ENCODE results near the gene IDI1.

DNA sequence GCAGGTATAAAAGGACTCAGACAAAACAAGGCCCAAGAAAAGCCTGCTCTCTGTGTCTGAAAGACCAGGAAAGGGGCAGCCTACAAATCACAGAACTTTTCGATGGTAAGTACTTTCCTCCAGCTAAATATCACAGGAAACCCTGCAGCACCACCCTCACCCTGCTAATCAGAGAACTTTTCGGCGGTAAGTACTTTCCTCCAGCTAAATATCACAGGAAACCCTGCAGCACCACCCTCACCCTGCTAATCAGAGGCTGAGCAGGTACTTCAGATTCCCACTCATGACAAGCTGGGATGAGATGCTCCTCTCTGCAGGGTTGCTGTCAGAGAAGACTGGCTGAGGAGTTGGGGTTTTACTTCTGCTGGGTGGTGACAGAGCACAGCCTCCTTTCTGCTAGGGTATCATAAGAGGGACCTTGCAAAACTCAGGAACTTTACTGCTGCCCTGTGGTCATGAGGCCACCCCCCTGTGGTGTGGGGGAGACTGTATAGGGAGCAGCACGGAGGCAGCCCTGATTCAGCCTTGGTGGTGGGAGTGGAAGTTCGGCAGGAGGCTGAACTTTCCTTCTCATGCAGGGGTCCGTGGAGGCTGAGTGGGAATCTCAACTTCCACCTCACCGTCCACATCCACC lies 14.4 kb upstream of the IDI1 start:
- TF ChIP-seq, protein P1, sequence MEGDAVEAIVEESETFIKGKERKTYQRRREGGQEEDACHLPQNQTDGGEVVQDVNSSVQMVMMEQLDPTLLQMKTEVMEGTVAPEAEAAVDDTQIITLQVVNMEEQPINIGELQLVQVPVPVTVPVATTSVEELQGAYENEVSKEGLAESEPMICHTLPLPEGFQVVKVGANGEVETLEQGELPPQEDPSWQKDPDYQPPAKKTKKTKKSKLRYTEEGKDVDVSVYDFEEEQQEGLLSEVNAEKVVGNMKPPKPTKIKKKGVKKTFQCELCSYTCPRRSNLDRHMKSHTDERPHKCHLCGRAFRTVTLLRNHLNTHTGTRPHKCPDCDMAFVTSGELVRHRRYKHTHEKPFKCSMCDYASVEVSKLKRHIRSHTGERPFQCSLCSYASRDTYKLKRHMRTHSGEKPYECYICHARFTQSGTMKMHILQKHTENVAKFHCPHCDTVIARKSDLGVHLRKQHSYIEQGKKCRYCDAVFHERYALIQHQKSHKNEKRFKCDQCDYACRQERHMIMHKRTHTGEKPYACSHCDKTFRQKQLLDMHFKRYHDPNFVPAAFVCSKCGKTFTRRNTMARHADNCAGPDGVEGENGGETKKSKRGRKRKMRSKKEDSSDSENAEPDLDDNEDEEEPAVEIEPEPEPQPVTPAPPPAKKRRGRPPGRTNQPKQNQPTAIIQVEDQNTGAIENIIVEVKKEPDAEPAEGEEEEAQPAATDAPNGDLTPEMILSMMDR (IDR thresholded peaks at IDR 0.05): no peak
- TF ChIP-seq POLR2A (IDR thresholded peaks at IDR 0.05): no peak
